Nephron progenitor cell (in vitro differentiated cells): Measurements from ENCODE around the gene PGLYRP1.

Experiments used
- DNase-seq: peaks from one replicate; pipeline ENCODE4 v3.0.0; 2021
- H3K27ac Mint-ChIP-seq: 2 replicates; pipeline ENCODE4 v1.8.0; 2021; ENCODE audit warnings: mild to moderate bottlenecking, moderate library complexity, mixed read lengths
- H3K27me3 Mint-ChIP-seq: 2 replicates; pipeline ENCODE4 v1.8.0; 2021; ENCODE audit warnings: mild to moderate bottlenecking, low read depth, mixed read lengths; ENCODE audit not compliant: poor library complexity
- H3K36me3 Mint-ChIP-seq: 2 replicates; pipeline ENCODE4 v1.8.0; 2021; ENCODE audit warnings: low read depth, mixed read lengths
- H3K4me1 Mint-ChIP-seq: 2 replicates; pipeline ENCODE4 v1.8.0; 2021; ENCODE audit warnings: mixed read lengths
- H3K4me3 Mint-ChIP-seq: 2 replicates; pipeline ENCODE4 v1.8.0; 2021; ENCODE audit warnings: mild to moderate bottlenecking, moderate library complexity, mixed read lengths
- H3K9me3 Mint-ChIP-seq: 2 replicates; pipeline ENCODE4 v1.8.0; 2021; ENCODE audit warnings: mild to moderate bottlenecking, moderate library complexity, mixed read lengths
- CTCF ChIP-seq: fragments of 200-600 bp; sonication (generic); IDR thresholded peaks from 2 replicates; pipeline ENCODE4 v1.5.0; 2021; ENCODE audit warnings: antibody characterized with exemption

PGLYRP1 gene

GRCh38 chr19:46065486-46066071 lies 42.7 kb upstream of the PGLYRP1 start:
- no peak for TF ChIP-seq CTCF
- H3K27ac Mint-ChIP-seq, result no peak overlapping the region
- H3K4me1 Mint-ChIP-seq, result no peaks in the 10 kb centered on the region
- peaks cover 20% of the 10 kb centered on the region for H3K9me3 Mint-ChIP-seq
- DNase-seq, result no peak
- peaks cover 50% of the 10 kb centered on the region for H3K27me3 Mint-ChIP-seq
- H3K4me3 Mint-ChIP-seq, result no peak overlapping the region
- no peaks in the 10 kb centered on the region for H3K36me3 Mint-ChIP-seq

GRCh38 chr19:46063201-46063600 lies 40.3 kb upstream of the PGLYRP1 start:
- H3K36me3 Mint-ChIP-seq, result no peaks in the 10 kb centered on the region
- H3K4me1 Mint-ChIP-seq, result no peaks in the 10 kb centered on the region
- peaks cover 40% of the 10 kb centered on the region for H3K27me3 Mint-ChIP-seq
- H3K27ac Mint-ChIP-seq, result no peak overlapping the region
- peaks cover 41% of the 10 kb centered on the region for H3K9me3 Mint-ChIP-seq
- no peak for DNase-seq
- TF ChIP-seq CTCF, result no peak
- no peak overlapping the region for H3K4me3 Mint-ChIP-seq

GRCh38 chr19:46060012-46060411 lies 37.2 kb upstream of the PGLYRP1 start:
- H3K9me3 Mint-ChIP-seq, result peaks cover 45% of the 10 kb centered on the region

GRCh38 chr19:46058778-46059177 lies 35.9 kb upstream of the PGLYRP1 start:
- TF ChIP-seq CTCF, result no peak
- Mint-ChIP-seq H3K9me3 (peaks cover 51% of the 10 kb centered on the region), H3K27me3 (peaks cover 48% of the 10 kb centered on the region), H3K4me1 (no peaks in the 10 kb centered on the region), H3K36me3 (no peaks in the 10 kb centered on the region), H3K27ac (no peak overlapping the region), H3K4me3 (no peak overlapping the region)
- no peak for DNase-seq

More at GRCh38 chr19:46060012-46060411, 37.2 kb upstream of the PGLYRP1 start:
- Mint-ChIP-seq H3K4me1 (no peaks in the 10 kb centered on the region), H3K27me3 (peaks cover 50% of the 10 kb centered on the region), H3K36me3 (no peaks in the 10 kb centered on the region), H3K27ac (no peak overlapping the region), H3K4me3 (no peak overlapping the region)
- TF ChIP-seq CTCF, result no peak
- no peak for DNase-seq

GRCh38 chr19:46056536-46056935 lies 33.7 kb upstream of the PGLYRP1 start:
- TF ChIP-seq CTCF, result no peak
- no peak for DNase-seq
- Mint-ChIP-seq H3K4me3 (no peak overlapping the region), H3K4me1 (no peaks in the 10 kb centered on the region), H3K27ac (no peak overlapping the region), H3K9me3 (peaks cover 46% of the 10 kb centered on the region), H3K36me3 (no peaks in the 10 kb centered on the region), H3K27me3 (peaks cover 57% of the 10 kb centered on the region)

- no peaks in the 10 kb centered on the region for H3K4me1 Mint-ChIP-seq
- DNase-seq, result no peak
- H3K9me3 Mint-ChIP-seq, result peaks cover 42% of the 10 kb centered on the region
- H3K36me3 Mint-ChIP-seq, result no peaks in the 10 kb centered on the region
- H3K4me3 Mint-ChIP-seq, result no peak overlapping the region
- no peak for TF ChIP-seq CTCF
- no peak overlapping the region for H3K27ac Mint-ChIP-seq
- H3K27me3 Mint-ChIP-seq, result peaks cover 71% of the 10 kb centered on the region
These were observed 30.0 kb upstream of the PGLYRP1 start for GRCh38 chr19:46052896-46053295.
